GM19238 (cell line): ENCODE results near the gene VKORC1.

Experiments
- DNase-seq: peaks from one replicate; pipeline ENCODE4 v3.0.0; 2011; ENCODE audit warnings: low spot score; ENCODE audit not compliant: insufficient read length

VKORC1 gene

DNA sequence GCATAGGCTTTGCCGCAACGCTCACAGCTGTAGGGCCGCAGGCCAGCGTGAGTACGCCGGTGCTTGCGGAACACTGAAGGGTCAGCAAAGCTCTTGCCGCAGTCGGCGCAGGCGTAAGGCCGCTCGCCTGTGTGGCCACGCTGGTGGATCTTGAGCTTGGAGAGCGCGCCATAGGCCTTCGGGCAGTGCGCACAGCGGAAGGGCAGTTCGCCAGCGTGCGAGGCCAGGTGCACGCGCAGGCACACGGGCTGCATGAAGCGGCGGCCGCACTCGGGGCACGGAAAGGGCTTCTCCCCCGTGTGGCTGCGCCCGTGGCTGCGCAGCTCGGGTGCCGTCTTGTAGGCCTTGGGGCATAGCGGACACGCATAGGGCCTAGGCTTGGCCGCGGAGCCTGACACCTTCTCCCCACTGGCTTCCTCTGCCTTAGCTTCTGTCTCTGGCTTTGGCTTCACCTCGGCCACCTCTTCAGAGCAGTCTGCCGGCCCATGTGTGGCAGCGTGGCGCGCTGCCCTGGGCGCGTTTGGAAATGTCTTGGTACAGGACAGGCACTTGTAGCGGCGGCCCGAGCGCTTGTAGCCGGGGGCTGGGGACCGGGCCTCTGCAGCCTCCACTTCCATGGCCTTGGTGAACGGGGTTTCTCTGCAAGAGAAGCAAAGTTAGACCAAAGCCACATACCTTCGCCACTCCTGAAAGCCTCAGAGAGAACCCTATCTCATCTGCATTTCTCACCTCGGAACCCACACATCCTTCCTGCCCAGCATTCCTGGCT is 30.6 kb downstream of the VKORC1 start:
- no peak for DNase-seq

DNA sequence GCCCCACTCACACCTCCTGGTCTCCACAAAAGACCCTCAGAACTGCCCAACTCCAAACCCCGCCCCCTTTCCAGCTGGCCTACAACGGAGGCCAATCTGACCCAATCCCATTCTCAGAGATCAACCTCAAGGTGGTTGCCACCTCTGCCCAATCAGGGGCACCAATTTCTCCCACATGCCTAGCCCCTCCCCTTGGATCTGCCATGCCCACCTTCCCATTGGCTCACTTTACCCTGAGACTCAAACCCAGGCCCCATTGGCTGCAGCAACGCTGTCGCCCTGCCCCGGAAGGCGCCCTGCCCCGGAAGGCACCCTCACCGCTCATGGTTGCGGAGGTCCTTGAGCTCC is 31.1 kb downstream of the VKORC1 start:
- DNase-seq, result no peak

DNA sequence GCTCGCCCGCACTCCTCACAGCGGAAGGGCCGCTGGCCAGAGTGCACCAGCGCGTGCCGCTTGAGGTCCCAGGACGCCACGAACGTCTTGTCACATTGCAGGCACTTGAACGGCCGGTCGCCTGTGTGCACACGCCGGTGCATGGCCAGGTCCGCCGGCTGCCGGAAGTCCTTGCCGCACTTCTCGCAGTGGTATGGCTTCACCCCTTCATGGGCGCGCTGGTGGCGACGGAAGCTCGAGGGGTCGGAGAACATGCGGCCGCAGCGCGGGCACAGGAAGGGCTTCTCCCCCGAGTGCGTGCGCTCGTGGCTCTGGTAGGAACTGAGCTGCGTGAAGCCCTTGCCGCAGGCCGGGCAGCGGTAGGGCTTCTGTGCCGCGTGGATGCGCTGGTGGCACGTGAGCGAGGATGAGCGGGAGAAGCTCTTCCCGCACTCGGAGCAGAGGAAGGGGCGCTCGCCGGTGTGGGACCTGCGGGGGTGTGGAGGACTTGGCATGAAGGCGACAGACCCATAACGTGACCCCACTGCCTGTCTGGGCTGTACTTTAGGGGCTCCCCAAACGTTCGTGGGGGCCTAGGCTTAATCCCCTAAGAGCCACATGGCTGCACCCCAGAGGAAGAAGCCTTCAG is 32.7 kb downstream of the VKORC1 start:
- DNase-seq, result no peak

DNA sequence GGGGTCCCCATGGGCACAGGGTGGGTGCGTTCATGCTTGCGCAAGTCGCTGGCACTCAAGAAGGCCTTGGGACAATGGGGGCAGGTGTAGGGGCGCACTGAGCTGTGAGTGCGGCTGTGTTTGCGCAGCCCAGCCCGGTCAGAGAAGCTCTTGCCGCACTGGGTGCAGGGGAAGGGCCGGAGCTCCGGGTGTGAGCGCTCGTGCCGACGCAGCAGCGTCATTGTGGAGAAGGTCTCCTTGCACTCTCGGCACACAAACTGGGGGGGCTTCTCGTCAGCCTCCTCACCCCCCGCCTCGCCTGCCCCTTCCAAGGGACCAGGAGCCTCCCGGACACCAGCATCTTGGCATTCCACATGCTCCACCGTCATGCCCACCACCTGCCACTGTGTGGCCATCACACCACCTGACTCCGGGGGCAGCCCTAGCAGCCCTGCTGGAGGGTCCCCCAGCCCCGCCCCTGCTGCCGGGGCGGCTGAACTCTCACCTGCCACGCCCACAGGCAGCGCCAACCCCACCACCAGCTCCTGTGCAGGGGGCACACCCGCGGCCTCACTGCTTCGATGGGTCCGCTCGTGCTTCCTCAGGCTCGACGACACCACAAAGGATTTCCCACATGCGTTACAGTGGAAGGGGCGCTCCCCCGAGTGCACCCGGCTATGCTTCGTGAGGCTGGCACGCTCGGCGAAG is 33.3 kb downstream of the VKORC1 start:
- no peak for DNase-seq

DNA sequence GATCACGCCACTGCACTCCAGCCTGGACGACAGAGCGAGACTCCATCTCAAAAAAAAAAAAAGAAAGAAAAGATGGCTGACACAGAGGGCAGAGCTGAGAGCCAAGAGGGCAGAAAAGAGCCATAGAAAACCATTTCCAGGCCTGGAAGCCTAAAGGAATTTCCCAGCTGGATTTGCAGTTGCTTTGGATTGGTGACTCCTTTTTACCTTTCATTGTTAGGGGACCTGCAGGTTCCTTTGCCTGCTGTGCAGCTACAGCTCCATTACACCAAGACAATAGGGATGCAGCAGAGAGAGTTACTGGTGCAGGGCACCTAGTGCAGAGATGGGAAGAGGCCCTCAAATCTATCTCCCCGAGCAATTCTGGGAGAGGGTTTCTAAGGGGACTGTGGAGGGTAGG is 39.0 kb downstream of the VKORC1 start:
- no peak for DNase-seq

DNA sequence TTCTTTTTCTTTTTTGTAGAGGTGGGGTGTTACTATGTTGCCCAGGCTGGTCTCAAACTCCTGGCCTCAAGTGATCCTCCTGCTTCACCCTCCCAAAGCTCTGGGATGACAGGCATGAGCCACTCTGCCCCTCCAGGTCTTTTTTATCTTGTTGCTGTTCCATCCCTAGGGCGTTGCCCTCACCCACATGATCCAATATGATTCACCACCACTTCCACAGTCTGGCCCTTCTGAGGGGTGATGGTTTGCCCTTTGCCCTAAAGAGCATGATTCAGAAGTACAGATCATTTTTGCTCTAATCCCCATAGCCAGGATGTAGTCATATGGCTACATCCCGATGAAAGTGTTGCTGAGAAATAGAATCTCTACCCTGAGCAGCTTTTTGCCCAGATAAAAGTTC is 42.5 kb downstream of the VKORC1 start:
- DNase-seq, result no peak

DNA sequence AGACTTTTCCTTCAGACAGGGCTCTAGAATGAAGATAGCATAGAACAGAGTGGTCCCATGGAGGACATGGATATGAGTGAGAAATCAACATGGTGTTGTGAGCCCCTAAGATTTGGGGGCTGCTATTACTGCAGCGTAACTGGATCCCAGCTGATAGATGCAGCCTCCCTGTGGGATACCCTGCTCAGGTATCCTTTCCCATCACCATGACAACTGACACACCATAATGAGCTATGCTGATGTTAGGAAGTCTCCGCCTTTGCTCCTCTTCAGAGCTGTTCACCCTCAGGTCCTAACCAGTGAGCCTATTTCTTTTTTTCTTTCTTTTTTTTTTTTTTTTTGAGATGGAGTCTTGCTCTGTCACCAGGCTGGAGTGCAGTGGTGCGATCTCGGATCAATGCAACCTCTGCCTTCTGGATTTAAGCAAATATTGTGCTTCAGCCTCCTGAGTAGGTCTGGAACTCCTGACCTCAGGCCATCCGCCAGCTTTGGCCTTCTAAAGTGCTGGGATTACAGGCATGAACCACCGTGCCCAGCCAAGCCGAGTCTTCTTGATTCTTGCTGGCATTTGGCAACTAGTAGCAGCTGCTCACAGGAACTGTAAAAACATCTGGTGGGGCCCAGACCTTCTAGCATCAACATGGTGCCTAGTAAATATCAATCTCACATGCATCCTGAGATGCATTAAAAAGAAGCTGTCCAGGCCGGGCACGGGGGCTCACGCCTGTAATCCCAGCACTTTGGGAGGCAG is 44.1 kb downstream of the VKORC1 start:
- DNase-seq, result no peak

DNA sequence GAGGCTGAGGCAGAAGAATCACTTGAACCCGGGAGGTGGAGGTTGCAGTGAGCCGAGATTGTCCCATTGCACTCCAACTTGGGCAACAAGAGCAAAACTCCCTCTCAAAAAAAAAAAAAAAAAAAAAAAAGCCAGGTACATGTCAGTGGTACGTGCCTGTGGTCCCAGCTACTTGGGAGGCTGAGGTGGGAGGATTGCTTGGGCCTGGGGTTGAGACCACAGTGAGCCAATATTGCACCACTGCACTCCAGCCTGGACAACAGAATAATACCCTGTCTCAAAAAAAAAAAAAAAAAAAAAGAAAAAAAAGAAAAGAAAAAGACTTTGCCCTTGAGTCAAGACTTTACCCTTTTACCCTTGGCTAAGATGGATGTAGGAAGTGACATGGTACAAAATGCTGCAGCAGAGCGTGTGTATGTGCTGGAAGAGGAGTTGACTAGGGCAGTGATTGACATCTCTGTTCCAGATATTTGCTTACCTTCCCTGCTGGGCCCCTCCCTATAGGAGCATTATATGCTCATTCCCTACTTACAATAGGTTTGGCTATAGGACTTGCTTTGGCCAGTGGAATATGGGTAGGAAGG is 50.6 kb downstream of the VKORC1 start:
- no peak for DNase-seq

DNA sequence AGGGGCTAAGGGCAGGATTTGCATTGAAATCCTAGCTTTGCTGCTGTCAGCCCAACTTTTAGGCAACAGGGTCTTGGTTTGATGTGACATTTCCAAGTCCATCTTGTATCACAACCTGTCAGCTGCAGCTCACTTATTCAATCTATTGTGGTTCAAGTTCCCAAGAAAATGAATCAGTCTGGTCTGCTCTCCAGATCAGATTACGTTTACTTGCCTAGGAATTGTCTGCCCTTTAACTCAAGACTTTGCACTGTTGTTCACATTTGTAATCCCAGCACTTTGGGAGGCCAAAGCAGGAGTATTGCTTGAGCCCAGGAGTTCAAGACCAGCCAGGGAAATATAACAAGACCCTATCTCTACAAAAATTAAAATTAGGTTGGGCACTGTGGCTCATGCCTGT is 51.2 kb downstream of the VKORC1 start:
- DNase-seq, result no peak

DNA sequence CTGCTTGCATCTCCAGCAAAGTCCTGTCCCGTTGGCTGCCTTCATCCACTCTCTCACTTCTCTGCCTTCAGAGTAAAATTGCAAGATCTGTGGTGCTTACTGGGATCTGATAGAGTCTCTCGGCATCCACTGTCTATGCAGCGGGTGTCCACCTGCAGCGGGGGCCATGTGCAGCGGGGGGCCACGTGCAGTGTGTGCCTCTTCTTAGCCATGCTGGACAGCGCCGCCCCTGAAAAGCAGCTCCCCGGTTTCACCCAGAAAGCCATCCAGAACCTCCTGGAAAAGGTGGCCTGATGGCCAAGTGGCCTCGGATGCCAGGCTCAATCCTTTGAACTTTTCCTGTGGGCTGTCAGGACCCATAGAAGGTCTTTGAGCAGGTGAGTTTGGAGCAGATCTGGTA is 51.7 kb downstream of the VKORC1 start:
- no peak for DNase-seq
